ENCODE measurements around the gene IGF1R. TPM values are rescaled to one million over a fixed set of nuclear protein-coding genes. Genes with fewer than 3 reads are reported as not detected.

The IGF1R gene
- total RNA-seq, 1 experiment from 2014 or later = 71.3 TPM

GRCh38 chr15:98778960-98779359 lies 130.6 kb downstream of the IGF1R start:
- no peaks in the 10 kb centered on the region for H3K27me3 ChIP-seq (ENCODE audit: insufficient read depth, low read depth)
- H4K20me1 ChIP-seq (ENCODE audit: insufficient read depth) = peaks cover 6% of the 10 kb centered on the region
- no peaks in the 10 kb centered on the region for H3K9me2 ChIP-seq (ENCODE audit: insufficient read depth)
- H3K4me2 ChIP-seq = peak overlapping the region; percentile 41; the same call in 1 of the 2 replicates
- no peak for TF ChIP-seq EZH2 (IDR thresholded peaks at IDR 0.05; ENCODE audit: low read depth)
- no peak for TF ChIP-seq CTCF (conservative IDR thresholded peaks at IDR 0.05)
- H3K4me3 ChIP-seq = no peak overlapping the region
- DNase-seq = no peak
- no peak overlapping the region for H2AFZ ChIP-seq
- H3K27ac ChIP-seq = no peak overlapping the region
- no TSS peak for BruUV-seq (replicated peaks)
- intact Hi-C loops (cut with micrococcal nuclease; ENCODE audit: unreplicated experiment) = loop anchor here (2.0 to 10.0 kb wide), 6 partner anchors 52 to 298 kb away; no protein-coding TSS in a partner anchor
- H3K4me1 ChIP-seq (replicated peaks; ENCODE audit: insufficient read depth) = peaks cover 7% of the 10 kb centered on the region; the same call in 1 of the 2 replicates
- peaks cover 72% of the 10 kb centered on the region for H3K79me2 ChIP-seq (ENCODE audit: low read depth)
- no peaks in the 10 kb centered on the region for H3K9me3 ChIP-seq (ENCODE audit: insufficient read depth, low read depth)
- CTCF ChIA-PET = interaction anchor here (0.7 to 1.6 kb wide), 2 partner anchors 20 to 72 kb away, joined by 3 to 7 read pairs; no protein-coding TSS in a partner anchor
- POLR2A ChIA-PET (ENCODE audit: unreplicated experiment) = interaction anchor here (0.7 kb wide), 1 partner anchor 182 kb away, joined by 4 read pairs; no protein-coding TSS in a partner anchor
- peaks cover 13% of the 10 kb centered on the region; the same call in 1 of the 2 replicates for H3F3A ChIP-seq (ENCODE audit: insufficient read depth, low read depth)
- H3K36me3 ChIP-seq (ENCODE audit: low read depth) = no peaks in the 10 kb centered on the region

DNA sequence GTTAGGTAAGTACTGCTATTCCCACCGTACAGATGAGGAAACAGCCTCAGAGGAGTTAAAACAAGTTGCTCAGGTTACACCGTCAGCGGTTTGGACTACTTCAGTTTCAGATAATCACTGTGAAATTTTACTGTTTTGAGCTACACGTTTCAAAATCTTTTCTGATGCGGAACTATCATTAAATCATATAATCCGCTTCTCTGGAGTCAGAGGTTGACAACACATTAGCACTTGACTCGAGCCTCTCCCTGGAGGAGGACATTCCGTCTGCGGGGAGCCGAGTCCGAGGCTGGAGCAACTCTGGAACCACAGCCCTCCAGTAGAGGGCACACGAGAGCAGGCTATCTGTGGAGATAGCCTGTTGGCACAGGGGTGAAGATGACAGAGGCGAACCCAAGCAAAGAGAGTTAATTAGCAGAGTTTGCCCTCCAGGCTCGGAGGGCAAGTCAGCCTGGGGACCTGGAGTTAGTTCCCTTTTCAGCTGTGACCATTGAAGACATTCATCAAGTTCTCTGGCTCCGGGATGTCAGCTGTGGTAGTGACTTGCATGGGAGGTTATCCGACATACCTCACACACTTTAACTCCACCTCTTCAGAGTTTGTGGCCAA lies 131.2 kb downstream of the IGF1R start:
- intact Hi-C loops (cut with micrococcal nuclease; ENCODE audit: unreplicated experiment) = loop anchor here (2.0 to 10.0 kb wide), 6 partner anchors 52 to 297 kb away; no protein-coding TSS in a partner anchor
- POLR2A ChIA-PET (ENCODE audit: unreplicated experiment) = interaction anchor here (0.7 kb wide), 1 partner anchor 182 kb away, joined by 4 read pairs; no protein-coding TSS in a partner anchor
- Histone ChIP-seq H3K79me2 (ENCODE audit: low read depth) (peaks cover 73% of the 10 kb centered on the region), H3K27ac (no peak overlapping the region), H3K9me2 (ENCODE audit: insufficient read depth) (no peaks in the 10 kb centered on the region), H3K4me2 (peak overlapping the region; percentile 41; the same call in 1 of the 2 replicates), H2AFZ (no peak overlapping the region), H3K36me3 (ENCODE audit: low read depth) (no peaks in the 10 kb centered on the region), H4K20me1 (ENCODE audit: insufficient read depth) (peaks cover 6% of the 10 kb centered on the region), H3K4me1 (replicated peaks; ENCODE audit: insufficient read depth) (peaks cover 7% of the 10 kb centered on the region; the same call in 1 of the 2 replicates), H3K27me3 (ENCODE audit: insufficient read depth, low read depth) (no peaks in the 10 kb centered on the region), H3K9me3 (ENCODE audit: insufficient read depth, low read depth) (no peaks in the 10 kb centered on the region), H3K4me3 (no peak overlapping the region), H3F3A (ENCODE audit: insufficient read depth, low read depth) (peaks cover 13% of the 10 kb centered on the region; the same call in 1 of the 2 replicates)
- peak; percentile 62 to 77 for DNase-seq
- TF ChIP-seq EZH2 (IDR thresholded peaks at IDR 0.05; ENCODE audit: low read depth) (no peak), CTCF (conservative IDR thresholded peaks at IDR 0.05) (peak; percentile 91)
- CTCF ChIA-PET = interaction anchor here (0.7 to 1.6 kb wide), 2 partner anchors 20 to 72 kb away, joined by 3 to 7 read pairs; no protein-coding TSS in a partner anchor
- no TSS peak for BruUV-seq (replicated peaks)

DNA sequence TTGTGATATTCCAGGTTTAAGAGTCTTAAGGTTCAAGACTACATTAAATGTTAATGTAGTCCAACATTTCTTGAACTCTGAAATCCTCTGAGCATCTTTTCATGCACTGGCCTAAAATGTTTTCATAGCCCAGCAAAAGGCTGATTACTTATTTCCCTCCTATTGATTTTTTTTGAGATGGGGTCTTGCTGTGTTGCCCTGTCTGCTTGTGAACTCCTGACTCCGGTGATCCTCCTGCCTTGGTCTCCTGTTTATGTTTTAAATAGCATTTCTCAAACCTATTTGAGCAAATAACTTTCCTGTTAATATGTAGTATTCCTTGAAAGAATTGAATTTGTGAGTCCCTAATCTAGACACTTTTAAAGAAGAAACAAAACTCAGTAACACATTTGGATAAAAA lies 133.5 kb downstream of the IGF1R start:
- ChIA-PET CTCF (interaction anchor here (1.2 kb wide), 1 partner anchor 82 kb away, joined by 3 read pairs; no protein-coding TSS in a partner anchor), POLR2A (ENCODE audit: unreplicated experiment) (no interaction called here)
- Histone ChIP-seq H3K4me2 (no peak overlapping the region), H3K36me3 (ENCODE audit: low read depth) (no peaks in the 10 kb centered on the region), H2AFZ (no peak overlapping the region), H3K27me3 (ENCODE audit: insufficient read depth, low read depth) (no peaks in the 10 kb centered on the region), H3K79me2 (ENCODE audit: low read depth) (peaks cover 74% of the 10 kb centered on the region), H3K27ac (no peak overlapping the region), H3F3A (ENCODE audit: insufficient read depth, low read depth) (peaks cover 13% of the 10 kb centered on the region; the same call in 1 of the 2 replicates), H3K4me3 (no peak overlapping the region), H3K9me3 (ENCODE audit: insufficient read depth, low read depth) (no peaks in the 10 kb centered on the region), H3K4me1 (replicated peaks; ENCODE audit: insufficient read depth) (peaks cover 8% of the 10 kb centered on the region; the same call in 1 of the 2 replicates), H4K20me1 (ENCODE audit: insufficient read depth) (peaks cover 6% of the 10 kb centered on the region), H3K9me2 (ENCODE audit: insufficient read depth) (no peaks in the 10 kb centered on the region)
- BruUV-seq (replicated peaks) = no TSS peak
- intact Hi-C loops (cut with micrococcal nuclease; ENCODE audit: unreplicated experiment) = no loop called here
- DNase-seq = no peak
- TF ChIP-seq CTCF (conservative IDR thresholded peaks at IDR 0.05) = no peak
